ENCODE results near the gene YARS1. TPM values are rescaled to one million over a fixed set of nuclear protein-coding genes. Genes with fewer than 3 reads are reported as not detected.
A peak's percentile ranks its signal among the peaks of the same experiment; 100 is the strongest.
"Not testable (repeated sequence)": the region's sequence is repeated elsewhere in the genome, so short reads cannot be mapped to it uniquely, and the experiment has no call there.

YARS1 gene
- total RNA-seq, 1 donor from 2014 or later = 111 TPM

DNA sequence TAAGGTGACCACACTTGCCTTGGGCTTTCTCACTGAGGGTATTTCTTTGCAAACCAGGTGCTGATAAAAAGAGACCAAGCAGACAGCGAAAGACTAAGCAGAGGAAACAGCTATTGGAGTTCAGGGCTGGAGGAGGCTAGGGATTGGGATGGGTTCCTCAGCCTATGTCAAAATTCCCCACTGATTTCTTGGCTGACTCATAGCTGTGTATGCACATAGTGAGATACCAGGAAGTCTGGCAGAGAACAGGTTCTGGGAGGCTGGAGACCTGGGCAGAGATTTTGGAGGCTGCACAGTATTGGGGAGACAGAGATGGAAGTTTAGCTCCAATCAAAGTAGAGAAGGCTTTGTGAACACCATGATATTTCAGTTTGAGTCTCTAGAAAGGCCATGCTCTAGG is 25.3 kb downstream of the YARS1 start:
- Histone ChIP-seq H3K36me3 (peaks cover 84% of the 10 kb centered on the region), H3K4me1 (no peaks in the 10 kb centered on the region), H3K27ac (no peak overlapping the region), H3K27me3 (no peaks in the 10 kb centered on the region), H3K9me3 (no peaks in the 10 kb centered on the region), H3K4me3 (no peak overlapping the region)
- DNase-seq = no peak
- no peak for ATAC-seq
- intact Hi-C loops (cut with DNase I) = no loop called here
- TF ChIP-seq, protein P1, sequence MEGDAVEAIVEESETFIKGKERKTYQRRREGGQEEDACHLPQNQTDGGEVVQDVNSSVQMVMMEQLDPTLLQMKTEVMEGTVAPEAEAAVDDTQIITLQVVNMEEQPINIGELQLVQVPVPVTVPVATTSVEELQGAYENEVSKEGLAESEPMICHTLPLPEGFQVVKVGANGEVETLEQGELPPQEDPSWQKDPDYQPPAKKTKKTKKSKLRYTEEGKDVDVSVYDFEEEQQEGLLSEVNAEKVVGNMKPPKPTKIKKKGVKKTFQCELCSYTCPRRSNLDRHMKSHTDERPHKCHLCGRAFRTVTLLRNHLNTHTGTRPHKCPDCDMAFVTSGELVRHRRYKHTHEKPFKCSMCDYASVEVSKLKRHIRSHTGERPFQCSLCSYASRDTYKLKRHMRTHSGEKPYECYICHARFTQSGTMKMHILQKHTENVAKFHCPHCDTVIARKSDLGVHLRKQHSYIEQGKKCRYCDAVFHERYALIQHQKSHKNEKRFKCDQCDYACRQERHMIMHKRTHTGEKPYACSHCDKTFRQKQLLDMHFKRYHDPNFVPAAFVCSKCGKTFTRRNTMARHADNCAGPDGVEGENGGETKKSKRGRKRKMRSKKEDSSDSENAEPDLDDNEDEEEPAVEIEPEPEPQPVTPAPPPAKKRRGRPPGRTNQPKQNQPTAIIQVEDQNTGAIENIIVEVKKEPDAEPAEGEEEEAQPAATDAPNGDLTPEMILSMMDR (IDR thresholded peaks at IDR 0.05) = no peak

DNA sequence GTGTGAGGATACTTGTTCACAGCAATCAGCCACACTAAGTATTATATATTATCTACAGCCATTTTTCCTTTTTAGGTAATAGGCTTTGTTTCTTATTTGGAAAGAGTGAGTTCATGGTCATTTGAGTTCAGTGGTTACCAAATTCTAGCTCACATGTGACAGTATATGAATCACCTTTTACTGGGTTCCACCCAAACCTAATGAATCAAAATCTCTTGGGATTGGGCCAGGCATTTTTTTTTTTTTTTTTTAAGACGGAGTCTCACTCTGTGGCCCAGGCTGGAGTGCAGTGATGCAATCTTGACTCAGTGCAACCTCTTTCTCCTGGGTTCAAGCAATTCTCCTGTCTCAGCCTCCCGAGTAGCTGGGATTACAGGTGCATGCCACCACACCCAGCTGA is 27.8 kb downstream of the YARS1 start:
- H3K27me3 ChIP-seq; ATAC-seq; H3K9me3 ChIP-seq; DNase-seq; H3K4me3 ChIP-seq; intact Hi-C loops (cut with DNase I); H3K4me1 ChIP-seq; H3K27ac ChIP-seq: not testable (repeated sequence)
- H3K36me3 ChIP-seq = peaks cover 91% of the 10 kb centered on the region

DNA sequence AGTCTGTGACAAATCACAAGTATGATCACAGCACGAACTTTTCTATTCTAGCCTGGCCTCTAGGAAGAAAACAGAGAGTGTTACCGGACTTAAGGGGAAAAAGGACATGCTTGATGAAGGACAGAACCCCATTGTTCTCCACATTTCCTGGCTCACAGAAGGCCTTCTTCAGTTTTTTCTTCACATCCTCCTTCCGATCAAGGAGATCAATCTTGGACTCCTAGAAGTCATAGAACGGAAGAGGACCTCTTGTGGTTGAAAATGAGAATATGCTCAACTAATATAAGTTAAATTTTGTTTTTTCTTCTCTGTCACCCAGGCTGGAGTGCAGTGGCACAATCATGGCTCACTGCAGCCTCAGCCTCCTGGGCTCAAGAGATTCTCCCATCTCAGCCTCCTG is 30.3 kb downstream of the YARS1 start:
- Histone ChIP-seq H3K27ac (no peak overlapping the region), H3K4me1 (no peaks in the 10 kb centered on the region), H3K27me3 (no peaks in the 10 kb centered on the region), H3K4me3 (no peak overlapping the region), H3K36me3 (peaks cover 97% of the 10 kb centered on the region), H3K9me3 (no peaks in the 10 kb centered on the region)
- TF ChIP-seq, protein P1 (IDR thresholded peaks at IDR 0.05) = peak; percentile 37
- intact Hi-C loops (cut with DNase I) = no loop called here
- no peak for DNase-seq
- ATAC-seq = no peak

DNA sequence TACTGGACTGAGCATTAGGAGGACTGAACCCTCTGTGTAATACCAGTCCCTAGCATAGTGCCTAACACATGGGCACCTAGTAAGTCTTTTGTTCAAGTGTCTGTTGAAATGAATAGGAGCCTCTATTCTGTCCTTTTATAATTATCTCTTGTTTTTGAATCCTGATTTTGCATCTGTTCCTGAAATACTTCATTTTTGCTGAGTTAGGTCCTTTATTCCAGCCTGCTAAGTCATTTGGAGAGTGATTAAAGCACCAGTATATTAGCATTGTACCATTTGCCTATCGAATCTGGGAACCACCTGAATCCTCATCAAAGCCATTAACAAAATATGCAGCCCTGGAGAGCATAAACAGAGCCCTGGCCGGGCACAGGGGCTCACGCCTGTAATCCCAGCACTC is 32.3 kb downstream of the YARS1 start:
- H3K27ac ChIP-seq = no peak overlapping the region
- TF ChIP-seq, protein P1 (IDR thresholded peaks at IDR 0.05) = no peak
- DNase-seq (no peak), ATAC-seq (no peak)
- no peaks in the 10 kb centered on the region for H3K27me3 ChIP-seq
- H3K4me3 ChIP-seq = no peak overlapping the region
- intact Hi-C loops (cut with DNase I) = no loop called here
- H3K36me3 ChIP-seq = peaks cover 99% of the 10 kb centered on the region
- no peaks in the 10 kb centered on the region for H3K9me3 ChIP-seq
- H3K4me1 ChIP-seq = no peaks in the 10 kb centered on the region

DNA sequence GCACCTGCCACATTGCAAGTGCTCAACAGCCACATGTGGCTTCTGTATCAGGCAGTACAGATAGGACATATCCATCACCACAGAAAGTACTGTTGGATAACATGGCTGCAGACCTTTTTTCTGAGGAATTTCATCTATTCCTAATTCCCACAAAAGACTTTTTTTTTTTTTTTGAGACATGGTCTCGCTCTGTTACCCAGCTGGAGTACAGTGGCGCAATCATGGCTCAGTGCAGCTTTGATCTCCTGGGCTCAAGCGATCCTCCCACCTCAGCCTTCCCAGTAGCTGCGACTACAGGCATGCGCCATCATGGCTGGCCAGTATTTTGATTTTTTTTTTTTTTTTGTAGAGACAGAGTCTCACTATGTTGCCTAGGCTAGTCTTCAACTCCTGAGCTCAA is 33.3 kb downstream of the YARS1 start:
- no peak overlapping the region for H3K4me3 ChIP-seq
- H3K9me3 ChIP-seq = no peaks in the 10 kb centered on the region
- H3K4me1 ChIP-seq = no peaks in the 10 kb centered on the region
- H3K27ac ChIP-seq = no peak overlapping the region
- H3K36me3 ChIP-seq = peaks cover 99% of the 10 kb centered on the region
- no peak for DNase-seq
- H3K27me3 ChIP-seq = no peaks in the 10 kb centered on the region
- ATAC-seq = no peak
- TF ChIP-seq, protein P1 (IDR thresholded peaks at IDR 0.05) = no peak
- intact Hi-C loops (cut with DNase I) = no loop called here

DNA sequence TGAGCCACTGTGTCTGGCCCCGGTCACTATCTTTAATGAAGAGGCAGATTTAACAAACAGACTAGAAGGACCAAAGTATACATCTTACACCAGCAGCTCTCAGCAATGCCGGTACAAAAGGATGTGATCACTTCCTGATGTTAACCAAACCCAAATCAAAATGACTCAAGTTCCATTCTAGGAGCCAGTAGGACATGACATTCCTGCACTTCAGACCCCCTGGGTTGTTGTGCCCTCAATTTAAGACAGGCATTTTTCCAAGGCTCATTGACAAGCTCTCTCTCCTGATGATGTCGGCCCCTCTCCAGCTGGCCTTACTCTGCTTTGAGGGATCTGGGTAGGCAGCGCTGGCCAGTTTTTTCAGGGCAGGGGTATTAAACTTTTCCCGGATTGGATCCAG is 35.1 kb downstream of the YARS1 start:
- DNase-seq (no peak), ATAC-seq (no peak)
- Histone ChIP-seq H3K27me3 (no peaks in the 10 kb centered on the region), H3K4me1 (no peaks in the 10 kb centered on the region), H3K4me3 (no peak overlapping the region), H3K9me3 (no peaks in the 10 kb centered on the region), H3K36me3 (peaks cover 98% of the 10 kb centered on the region), H3K27ac (no peak overlapping the region)
- intact Hi-C loops (cut with DNase I) = no loop called here
- TF ChIP-seq, protein P1 (IDR thresholded peaks at IDR 0.05) = no peak
